Peyer's patch (tissue), 4 donors: ENCODE results near the gene ZNF202. TPM values are rescaled to one million over a fixed set of nuclear protein-coding genes. Genes with fewer than 3 reads are reported as not detected.

Source experiments
- DNase-seq, 3 donors: peaks; one replicate each; pipeline ENCODE4 v3.0.0-alpha.2; 2017 to 2019
- H3K27ac ChIP-seq, 4 donors: fragments of 200-600 bp; sonication (generic); one replicate each; pipeline ENCODE4 v1.5.1; 2016 to 2019
- H3K27me3 ChIP-seq, 2 donors: fragments of 200-600 bp; sonication (generic); one replicate each; pipeline ENCODE4 v1.5.1; 2019
- H3K36me3 ChIP-seq, 3 donors: fragments of 200-600 bp; sonication (generic); one replicate each; pipeline ENCODE4 v1.5.1; 2016 to 2019
- H3K4me1 ChIP-seq, 4 donors: fragments of 200-600 bp; sonication (generic); one replicate each; pipeline ENCODE4 v1.5.1; 2016 to 2019
- H3K4me3 ChIP-seq, 4 donors: fragments of 200-600 bp; sonication (generic); 1 replicate in 3 of 4; 2 replicates in 1 of 4; pipeline ENCODE4 v1.5.1; 2016 to 2019; ENCODE audit warnings: mild to moderate bottlenecking in 1 of 4
- H3K9me3 ChIP-seq, 4 donors: fragments of 200-600 bp; sonication (generic); one replicate each; pipeline ENCODE4 v1.5.1; 2016 to 2019; ENCODE audit warnings: mild to moderate bottlenecking in 1 of 4
- POLR2A ChIP-seq, 2 donors: fragments of 450-650 bp; IDR thresholded peaks; one replicate each; pipeline ENCODE4 v1.5.1; 2017; ENCODE audit warnings: antibody characterized with exemption in 2 of 2, mild to moderate bottlenecking in 2 of 2, moderate library complexity in 2 of 2
- total RNA-seq, 4 donors: library from RNA; depleted of rRNA; stranded (reverse); fragments of >200 nt; gene quantifications; one replicate each; pipeline ENCODE4 v1.1.0, GENCODE V29; 2016
- TF ChIP-seq, protein P1 (sequence below), 6 experiments: fragments of 450-650 bp in 4 of 6; fragments of 200-600 bp in 2 of 6; sonication (generic) in 1 of 6; IDR thresholded peaks; one replicate each; pipeline ENCODE4 v1.5.1; 2017 to 2019; ENCODE audit warnings: antibody characterized with exemption in 6 of 6, mild to moderate bottlenecking in 3 of 6, moderate library complexity in 1 of 6

Gene ZNF202
- total RNA-seq, 4 donors from 2014 or later, result 6.7 to 22.3 (median 8.2) TPM

DNA sequence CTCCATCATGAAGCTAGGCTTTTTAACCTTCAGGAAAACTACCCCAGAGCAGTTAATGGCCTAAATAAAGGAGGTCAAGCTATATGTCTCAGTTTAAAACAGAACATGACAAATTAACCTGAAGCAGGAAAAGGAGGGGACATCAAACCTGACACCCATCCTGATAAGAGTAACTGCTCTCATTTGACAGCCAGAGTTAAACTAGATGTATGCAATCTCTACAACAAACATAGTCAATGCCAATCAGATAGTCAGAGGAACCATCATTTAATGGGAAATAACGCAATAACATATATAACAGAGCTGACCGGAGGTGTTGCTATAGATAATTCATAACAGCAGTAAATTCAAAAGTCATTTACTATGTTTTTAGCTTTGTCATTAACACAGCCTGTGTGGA is 3.1 kb downstream of the ZNF202 start:
- Histone ChIP-seq H3K4me3 (no peak overlapping the region), H3K4me1 (peaks cover 0 to 13% (median 3%) of the 10 kb centered on the region in 4 donors), H3K9me3 (no peaks in the 10 kb centered on the region), H3K36me3 (no peaks in the 10 kb centered on the region), H3K27me3 (no peaks in the 10 kb centered on the region), H3K27ac (no peak overlapping the region)
- TF ChIP-seq, protein P1, sequence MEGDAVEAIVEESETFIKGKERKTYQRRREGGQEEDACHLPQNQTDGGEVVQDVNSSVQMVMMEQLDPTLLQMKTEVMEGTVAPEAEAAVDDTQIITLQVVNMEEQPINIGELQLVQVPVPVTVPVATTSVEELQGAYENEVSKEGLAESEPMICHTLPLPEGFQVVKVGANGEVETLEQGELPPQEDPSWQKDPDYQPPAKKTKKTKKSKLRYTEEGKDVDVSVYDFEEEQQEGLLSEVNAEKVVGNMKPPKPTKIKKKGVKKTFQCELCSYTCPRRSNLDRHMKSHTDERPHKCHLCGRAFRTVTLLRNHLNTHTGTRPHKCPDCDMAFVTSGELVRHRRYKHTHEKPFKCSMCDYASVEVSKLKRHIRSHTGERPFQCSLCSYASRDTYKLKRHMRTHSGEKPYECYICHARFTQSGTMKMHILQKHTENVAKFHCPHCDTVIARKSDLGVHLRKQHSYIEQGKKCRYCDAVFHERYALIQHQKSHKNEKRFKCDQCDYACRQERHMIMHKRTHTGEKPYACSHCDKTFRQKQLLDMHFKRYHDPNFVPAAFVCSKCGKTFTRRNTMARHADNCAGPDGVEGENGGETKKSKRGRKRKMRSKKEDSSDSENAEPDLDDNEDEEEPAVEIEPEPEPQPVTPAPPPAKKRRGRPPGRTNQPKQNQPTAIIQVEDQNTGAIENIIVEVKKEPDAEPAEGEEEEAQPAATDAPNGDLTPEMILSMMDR (IDR thresholded peaks at IDR 0.05), result no peak
- no peak for TF ChIP-seq POLR2A (IDR thresholded peaks at IDR 0.05)
- DNase-seq, result no peak

DNA sequence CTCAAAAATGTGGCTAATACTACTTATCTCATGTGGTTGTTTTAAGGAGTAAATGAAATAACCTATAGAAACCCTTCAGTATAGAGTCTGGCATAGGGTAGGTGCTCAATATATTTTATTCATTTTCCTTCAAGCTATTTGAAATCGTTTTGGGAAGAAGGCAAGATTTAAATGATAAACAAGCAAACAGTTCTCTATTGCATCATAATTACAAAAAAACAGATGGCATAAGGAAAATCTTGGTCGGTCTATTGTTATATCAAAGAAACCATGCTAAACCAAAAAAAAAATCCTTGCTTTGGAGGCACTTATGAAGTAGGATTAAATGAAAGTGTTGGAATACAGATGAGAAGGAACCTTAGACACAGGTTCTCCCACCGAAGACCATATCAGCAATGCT is 4.7 kb downstream of the ZNF202 start:
- H3K9me3 ChIP-seq, result no peaks in the 10 kb centered on the region
- H3K36me3 ChIP-seq, result no peaks in the 10 kb centered on the region
- peaks cover 0 to 13% (median 3%) of the 10 kb centered on the region in 4 donors for H3K4me1 ChIP-seq
- DNase-seq, result no peak
- H3K27me3 ChIP-seq, result no peaks in the 10 kb centered on the region
- H3K4me3 ChIP-seq, result no peak overlapping the region
- no peak overlapping the region for H3K27ac ChIP-seq
- TF ChIP-seq, protein P1 (IDR thresholded peaks at IDR 0.05), result no peak
- TF ChIP-seq POLR2A (IDR thresholded peaks at IDR 0.05), result no peak

DNA sequence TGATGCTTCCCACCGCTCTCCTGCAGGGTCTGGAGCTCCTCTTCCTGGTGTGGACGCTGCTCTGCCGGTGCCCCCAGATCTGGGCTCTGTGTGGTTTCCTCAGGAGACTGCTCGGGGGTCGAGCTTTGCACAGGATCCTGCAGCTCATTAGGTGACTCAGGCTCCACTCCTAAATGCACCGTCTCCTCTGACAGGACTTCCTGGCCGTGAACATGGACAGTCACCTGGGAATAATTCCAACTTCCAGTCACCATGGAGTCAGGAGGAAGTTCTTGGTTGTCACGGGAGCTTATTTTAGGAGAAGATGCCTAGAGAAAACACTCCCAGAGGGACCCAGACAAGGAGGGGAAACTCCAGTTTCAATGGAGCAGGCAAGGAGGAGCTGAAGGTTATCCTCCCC is 11.9 kb downstream of the ZNF202 start:
- H3K36me3 ChIP-seq, result peaks cover 0 to 61% (median 0%) of the 10 kb centered on the region in 3 donors
- no peak overlapping the region for H3K27ac ChIP-seq
- no peaks in the 10 kb centered on the region for H3K9me3 ChIP-seq
- TF ChIP-seq, protein P1 (IDR thresholded peaks at IDR 0.05), result no peak
- no peak for TF ChIP-seq POLR2A (IDR thresholded peaks at IDR 0.05)
- no peak for DNase-seq
- no peak overlapping the region for H3K4me3 ChIP-seq
- H3K27me3 ChIP-seq, result no peaks in the 10 kb centered on the region
- no peaks in the 10 kb centered on the region for H3K4me1 ChIP-seq

DNA sequence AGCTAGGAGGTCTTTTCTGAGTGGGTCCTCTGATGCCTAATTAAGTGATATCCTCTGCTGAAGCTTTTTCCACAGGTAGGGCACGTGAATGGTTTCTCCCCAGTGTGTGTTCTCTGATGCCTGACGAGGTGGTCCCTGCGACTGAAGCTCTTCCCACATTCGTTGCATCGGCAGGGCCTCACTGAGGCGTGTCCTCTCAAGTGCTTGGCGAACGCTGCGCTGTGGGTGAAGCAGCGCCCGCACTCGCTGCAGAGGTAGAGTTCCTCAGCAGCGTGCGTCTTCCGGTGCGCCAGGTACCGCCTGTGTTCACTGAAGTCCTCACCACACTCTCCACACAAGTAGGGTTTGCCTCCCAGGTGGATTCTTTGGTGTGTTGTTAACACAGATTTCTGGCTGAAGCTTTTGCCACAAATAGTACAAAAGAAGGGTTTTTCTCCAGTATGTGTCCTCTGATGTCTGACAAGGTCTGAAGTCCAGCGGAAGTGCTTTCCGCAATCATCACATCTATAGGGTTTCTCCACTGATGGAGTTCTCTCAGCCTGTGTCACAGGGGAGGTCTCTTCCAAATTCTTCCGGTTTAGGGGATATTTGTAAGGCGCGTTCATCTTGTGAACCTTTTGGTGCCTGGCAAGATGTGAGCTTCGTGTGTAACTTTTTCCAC is 15.3 kb downstream of the ZNF202 start:
- TF ChIP-seq, protein P1 (IDR thresholded peaks at IDR 0.05), result no peak
- TF ChIP-seq POLR2A (IDR thresholded peaks at IDR 0.05), result no peak
- DNase-seq, result no peak
- no peak overlapping the region for H3K4me3 ChIP-seq
- no peak overlapping the region for H3K27ac ChIP-seq
- no peaks in the 10 kb centered on the region for H3K4me1 ChIP-seq
- H3K36me3 ChIP-seq, result peaks cover 0 to 64% (median 0%) of the 10 kb centered on the region in 3 donors
- H3K27me3 ChIP-seq, result no peaks in the 10 kb centered on the region
- no peaks in the 10 kb centered on the region for H3K9me3 ChIP-seq

DNA sequence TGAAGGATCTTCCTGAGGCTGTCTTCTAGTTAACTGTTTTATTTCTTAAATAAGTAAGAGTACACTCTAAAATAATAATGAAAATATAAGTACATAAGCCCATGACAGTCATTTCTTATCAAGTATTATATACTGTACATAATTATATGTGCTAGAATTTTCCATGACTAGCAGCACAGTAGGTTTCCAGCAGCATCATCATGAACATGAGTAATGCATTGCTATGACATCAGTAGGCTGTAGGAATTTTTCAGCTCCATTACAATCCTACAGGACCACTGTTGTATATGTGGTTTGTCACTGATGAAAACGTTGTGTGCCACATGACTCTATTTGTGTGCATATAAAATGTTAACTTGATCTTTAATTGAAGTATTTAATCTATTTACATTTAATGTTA is 22.0 kb downstream of the ZNF202 start:
- Histone ChIP-seq H3K36me3 (peaks cover 0 to 1% (median 0%) of the 10 kb centered on the region in 3 donors), H3K27ac (no peak overlapping the region), H3K4me3 (no peak overlapping the region), H3K4me1 (no peaks in the 10 kb centered on the region), H3K9me3 (no peaks in the 10 kb centered on the region), H3K27me3 (no peaks in the 10 kb centered on the region)
- DNase-seq, result no peak
- no peak for TF ChIP-seq POLR2A (IDR thresholded peaks at IDR 0.05)
- TF ChIP-seq, protein P1 (IDR thresholded peaks at IDR 0.05), result no peak
